NCI-H1436 treated with DMSO at 0.1 percent for 48 hours (cell line): ENCODE data around the gene C19orf38.

Source experiments
- DNase-seq: peaks from one replicate; lab custom pipeline; 2025; lab: John Stamatoyannopoulos, UW

Gene C19orf38

DNA sequence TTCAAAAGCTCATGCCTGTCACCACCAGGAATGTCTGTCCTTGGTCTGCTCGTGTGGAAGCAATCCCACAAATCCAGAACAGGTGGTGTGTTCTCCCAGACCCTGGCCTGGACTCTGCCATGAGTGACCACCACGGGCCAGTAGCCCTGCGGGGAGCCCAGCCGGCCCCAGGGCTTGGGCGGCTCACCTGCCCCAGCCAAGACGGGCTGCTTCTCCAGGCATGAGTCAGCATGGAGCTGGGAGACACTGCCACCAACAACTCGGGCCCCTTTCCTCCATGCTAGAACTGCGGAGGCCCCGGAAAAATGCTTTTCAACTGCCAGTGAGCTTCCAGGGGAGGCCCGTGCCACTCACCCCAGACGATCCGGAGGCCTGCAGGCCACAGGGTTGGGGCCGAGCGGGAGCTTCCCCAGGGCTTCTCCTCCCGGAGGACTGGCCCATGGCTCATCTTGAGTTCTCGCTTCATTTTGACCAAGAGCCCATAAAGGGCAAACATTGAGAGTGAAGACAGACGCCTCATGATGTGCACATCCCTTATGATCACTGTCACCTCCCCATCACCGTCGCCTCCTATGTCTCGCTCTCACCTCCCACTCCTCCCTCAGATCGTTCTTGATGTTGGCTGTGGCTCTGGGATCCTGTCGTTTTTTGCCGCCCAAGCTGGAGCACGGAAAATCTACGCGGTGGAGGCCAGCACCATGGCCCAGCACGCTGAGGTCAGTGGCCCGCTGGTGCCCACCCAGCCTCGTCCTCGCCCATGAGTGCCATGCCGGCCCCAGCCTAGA, 63.6 kb downstream of the C19orf38 start:
- no peak for DNase-seq

DNA sequence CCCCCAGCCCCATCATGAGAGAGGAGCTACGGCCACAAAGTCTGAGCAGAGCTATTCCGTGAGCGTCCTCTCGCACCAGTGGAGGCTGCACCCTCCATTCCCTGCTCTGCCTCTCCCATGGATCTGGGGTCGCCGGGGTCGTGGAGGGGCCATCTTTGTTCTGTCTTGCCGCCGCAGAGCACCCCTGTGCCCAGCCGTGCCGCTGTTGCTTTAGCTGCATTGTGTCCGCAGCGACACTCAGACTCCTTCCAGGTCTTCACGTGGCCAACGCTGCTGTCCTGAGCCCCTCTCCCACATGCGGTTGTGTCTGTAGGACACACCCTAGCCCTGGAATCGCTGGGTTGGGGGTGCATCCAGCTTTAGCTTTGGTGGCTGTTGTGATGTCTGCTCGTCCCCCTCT, 64.4 kb downstream of the C19orf38 start:
- no peak for DNase-seq

DNA sequence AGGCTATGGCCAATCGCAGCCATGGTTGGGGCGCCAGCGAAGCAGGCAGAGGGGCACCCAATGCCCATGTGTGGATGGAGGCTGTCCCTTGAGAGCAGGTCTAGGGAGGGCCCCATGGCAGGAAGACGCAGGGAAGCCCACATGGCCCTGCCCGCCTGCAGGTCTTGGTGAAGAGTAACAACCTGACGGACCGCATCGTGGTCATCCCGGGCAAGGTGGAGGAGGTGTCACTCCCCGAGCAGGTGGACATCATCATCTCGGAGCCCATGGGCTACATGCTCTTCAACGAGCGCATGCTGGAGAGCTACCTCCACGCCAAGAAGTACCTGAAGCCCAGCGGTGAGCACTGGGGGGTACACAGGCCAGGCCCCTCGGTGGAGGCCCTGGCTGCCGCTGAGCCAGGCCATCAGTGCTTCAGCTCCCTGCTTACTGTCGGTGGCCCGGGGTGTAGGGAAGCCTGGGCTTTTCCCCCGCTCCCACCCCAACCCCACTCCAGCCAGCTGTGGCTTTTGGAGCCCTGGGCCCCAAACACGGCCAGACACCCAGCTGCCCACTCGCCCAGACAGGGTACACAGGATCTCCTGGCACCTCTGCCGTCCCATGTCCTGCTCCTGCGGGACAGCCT, 65.6 kb downstream of the C19orf38 start:
- DNase-seq = no peak

DNA sequence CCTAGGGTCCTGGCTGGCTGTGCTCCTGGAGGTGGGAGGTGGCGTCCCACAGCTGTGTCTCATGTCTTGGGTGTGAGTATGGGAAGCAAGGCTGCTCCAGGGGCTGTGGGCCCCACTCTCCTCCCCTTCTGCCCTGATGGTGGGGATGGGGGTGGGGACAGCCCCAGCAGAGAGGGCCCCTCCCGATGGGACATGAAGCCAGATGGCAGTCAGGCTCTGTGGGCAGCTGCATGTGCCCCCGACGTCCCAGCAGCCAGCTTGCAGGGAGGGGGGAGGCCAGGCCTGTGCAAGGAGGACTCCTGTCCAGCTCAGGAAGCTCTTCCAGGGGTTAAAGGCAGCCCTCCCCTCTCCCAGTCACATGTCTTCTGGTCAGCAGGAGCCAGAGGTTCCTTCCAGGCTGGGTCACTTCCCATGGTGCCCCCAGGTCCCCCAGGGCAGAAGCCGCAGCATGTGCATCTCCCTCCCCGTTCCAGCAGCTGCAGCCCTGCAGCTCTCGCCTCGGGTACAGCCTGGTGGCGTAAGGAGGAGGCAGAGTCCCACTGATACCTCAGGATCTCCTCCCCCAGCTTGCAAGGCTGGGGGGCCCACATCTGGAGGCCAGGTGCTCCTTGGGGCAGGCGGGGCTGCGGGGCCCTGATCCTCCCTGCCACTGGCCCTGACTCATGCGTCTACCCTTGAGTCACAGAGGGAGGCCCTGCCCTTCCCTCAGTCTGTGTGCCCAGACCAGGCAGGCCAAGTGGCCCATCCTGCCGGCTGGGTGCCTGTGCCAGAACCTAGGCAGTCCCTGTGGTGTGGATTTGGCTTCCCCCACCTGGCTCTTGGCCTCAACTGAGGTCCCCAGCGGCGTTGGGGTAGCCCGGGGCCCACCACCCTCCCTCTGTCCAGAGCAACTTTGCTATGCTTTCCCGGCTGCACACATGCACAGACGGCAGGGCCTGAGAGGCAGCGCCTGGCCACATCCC, 67.2 kb downstream of the C19orf38 start:
- DNase-seq = no peak

DNA sequence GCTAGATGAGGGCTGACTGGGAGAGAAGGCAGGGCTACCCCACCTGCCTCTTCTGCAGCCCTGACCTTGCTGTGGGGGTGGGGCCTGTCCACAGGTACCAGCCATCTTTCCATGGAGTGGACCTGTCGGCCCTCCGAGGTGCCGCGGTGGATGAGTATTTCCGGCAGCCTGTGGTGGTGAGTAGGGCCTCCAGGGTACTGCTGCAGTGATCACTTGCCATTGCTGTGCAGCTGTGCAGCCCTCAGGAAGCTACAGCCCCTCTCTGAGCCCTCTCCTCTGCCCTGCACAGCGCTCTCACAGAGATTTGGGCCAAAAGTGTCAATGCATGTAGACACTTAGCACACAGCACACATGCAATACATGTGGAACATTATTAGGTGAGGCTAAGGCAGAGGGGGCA, 68.4 kb downstream of the C19orf38 start:
- DNase-seq = no peak

DNA sequence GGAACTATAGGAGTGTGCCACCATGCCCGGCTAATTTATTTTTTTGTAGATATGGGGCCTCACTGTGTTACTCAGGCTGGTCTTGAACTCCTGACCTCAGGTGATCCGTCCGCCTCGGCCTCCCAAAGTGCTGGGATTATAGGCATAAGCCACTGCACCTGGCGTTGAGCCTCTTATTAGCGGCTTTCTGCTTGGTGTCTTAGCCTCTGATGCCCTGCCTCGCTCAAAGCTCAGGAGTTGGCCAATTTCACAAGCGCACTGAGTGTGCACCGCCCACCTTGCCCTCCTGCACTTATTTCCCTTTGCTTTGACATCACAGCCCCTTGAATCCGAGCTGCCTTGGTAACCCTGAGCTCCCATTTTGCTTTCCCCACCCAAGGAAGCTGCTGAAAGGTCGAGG, 70.1 kb downstream of the C19orf38 start:
- DNase-seq = no peak
